Measurements from ENCODE around the gene TVP23A. TPM values are rescaled to one million over a fixed set of nuclear protein-coding genes. Genes with fewer than 3 reads are reported as not detected.

TVP23A gene
- total RNA-seq, 4 donors from 2014 or later: 0.16 to 0.54 (median 0.23) TPM; not detected in 1

GRCh38 chr16:10840703-10841102 is 22.1 kb upstream of the TVP23A start:
- ATAC-seq: no peak
- Histone ChIP-seq H3K4me1 (no peaks in the 10 kb centered on the region), H3K36me3 (no peaks in the 10 kb centered on the region), H3K4me3 (no peak overlapping the region), H3K9me3 (no peaks in the 10 kb centered on the region), H3K27ac (no peak overlapping the region), H3K27me3 (peaks cover 26% of the 10 kb centered on the region)
- TF ChIP-seq POLR2A (IDR thresholded peaks at IDR 0.05) (no peak), EP300 (IDR thresholded peaks at IDR 0.05) (no peak), POLR2AphosphoS5 (IDR thresholded peaks at IDR 0.05) (no peak), CTCF (IDR thresholded peaks at IDR 0.05) (no peak)
- 49 to 60% methylated on average over 3 to 16 of the region's 16 CpGs for WGBS, 2 donors (ENCODE audit: low coverage in 1 of 2)

- 45 to 47% methylated on average over 5 to 6 of the region's 6 CpGs for WGBS, 2 donors (ENCODE audit: low coverage in 1 of 2)
- Histone ChIP-seq H3K36me3 (no peaks in the 10 kb centered on the region), H3K27me3 (peaks cover 26% of the 10 kb centered on the region), H3K4me3 (no peak overlapping the region), H3K4me1 (no peaks in the 10 kb centered on the region), H3K27ac (no peak overlapping the region), H3K9me3 (no peaks in the 10 kb centered on the region)
- no peak for TF ChIP-seq CTCF (IDR thresholded peaks at IDR 0.05)
- no peak for TF ChIP-seq POLR2A (IDR thresholded peaks at IDR 0.05)
- TF ChIP-seq POLR2AphosphoS5 (IDR thresholded peaks at IDR 0.05): no peak
- no peak for TF ChIP-seq EP300 (IDR thresholded peaks at IDR 0.05)
- ATAC-seq: no peak
These were observed 20.7 kb upstream of the TVP23A start for GRCh38 chr16:10839279-10839666.

- Histone ChIP-seq H3K36me3 (no peaks in the 10 kb centered on the region), H3K9me3 (no peaks in the 10 kb centered on the region), H3K27ac (no peak overlapping the region), H3K27me3 (peaks cover 24% of the 10 kb centered on the region), H3K4me3 (no peak overlapping the region), H3K4me1 (no peaks in the 10 kb centered on the region)
- ATAC-seq: no peak
- TF ChIP-seq CTCF (IDR thresholded peaks at IDR 0.05) (no peak), EP300 (IDR thresholded peaks at IDR 0.05) (no peak), POLR2A (IDR thresholded peaks at IDR 0.05) (no peak), POLR2AphosphoS5 (IDR thresholded peaks at IDR 0.05) (no peak)
- WGBS, 2 donors (ENCODE audit: low coverage in 1 of 2): 60 to 70% methylated on average over 2 to 3 of the region's 10 CpGs
These were observed 20.2 kb upstream of the TVP23A start for GRCh38 chr16:10838621-10839278.

- Histone ChIP-seq H3K4me3 (no peak overlapping the region), H3K27me3 (peaks cover 10% of the 10 kb centered on the region), H3K9me3 (no peaks in the 10 kb centered on the region), H3K36me3 (no peaks in the 10 kb centered on the region), H3K4me1 (no peaks in the 10 kb centered on the region), H3K27ac (no peak overlapping the region)
- no peak for TF ChIP-seq EP300 (IDR thresholded peaks at IDR 0.05)
- WGBS, 2 donors (ENCODE audit: low coverage in 1 of 2): no CpG with 5 or more reads among the region's 1 CpG
- ATAC-seq: no peak
These were observed 17.7 kb upstream of the TVP23A start for GRCh38 chr16:10836174-10836853.

- ATAC-seq: no peak
- WGBS, 2 donors (ENCODE audit: low coverage in 1 of 2): 50 to 100% methylated on average over 1 of the region's 7 CpGs
- H3K27me3 ChIP-seq: peaks cover 3% of the 10 kb centered on the region
These were observed 16.8 kb upstream of the TVP23A start for GRCh38 chr16:10835281-10835931.

More at GRCh38 chr16:10835281-10835931, 16.8 kb upstream of the TVP23A start:
- Histone ChIP-seq H3K36me3 (no peaks in the 10 kb centered on the region), H3K27ac (no peak overlapping the region), H3K9me3 (no peaks in the 10 kb centered on the region), H3K4me3 (no peak overlapping the region), H3K4me1 (no peaks in the 10 kb centered on the region)
- TF ChIP-seq POLR2A (IDR thresholded peaks at IDR 0.05) (no peak), CTCF (IDR thresholded peaks at IDR 0.05) (no peak), EP300 (IDR thresholded peaks at IDR 0.05) (no peak), POLR2AphosphoS5 (IDR thresholded peaks at IDR 0.05) (no peak)

Measured in gastroesophageal sphincter (tissue), 4 donors.